SH-SY5Y (cell line): ENCODE results near the gene STAP2.

Source experiments
- GATA2 ChIP-seq: IDR thresholded peaks from 2 replicates; pipeline ENCODE4 v1.6.1; 2011; ENCODE audit warnings: mild to moderate bottlenecking, low read depth, low read length
- GATA3 ChIP-seq: IDR thresholded peaks from 2 replicates; pipeline ENCODE4 v1.6.1; 2011; ENCODE audit warnings: low read depth, mild to moderate bottlenecking, low read length, moderate library complexity

GRCh38 chr19:4376991-4377781 lies 38.6 kb upstream of the STAP2 start:
- TF ChIP-seq GATA2: no peak
- no peak for TF ChIP-seq GATA3
